ENCODE measurements around the gene ARHGAP10. TPM values are rescaled to one million over a fixed set of nuclear protein-coding genes. Genes with fewer than 3 reads are reported as not detected.

ARHGAP10 gene
- total RNA-seq, 6 experiments from 2014 or later: 5.5 to 13.3 (median 10.4) TPM

DNA sequence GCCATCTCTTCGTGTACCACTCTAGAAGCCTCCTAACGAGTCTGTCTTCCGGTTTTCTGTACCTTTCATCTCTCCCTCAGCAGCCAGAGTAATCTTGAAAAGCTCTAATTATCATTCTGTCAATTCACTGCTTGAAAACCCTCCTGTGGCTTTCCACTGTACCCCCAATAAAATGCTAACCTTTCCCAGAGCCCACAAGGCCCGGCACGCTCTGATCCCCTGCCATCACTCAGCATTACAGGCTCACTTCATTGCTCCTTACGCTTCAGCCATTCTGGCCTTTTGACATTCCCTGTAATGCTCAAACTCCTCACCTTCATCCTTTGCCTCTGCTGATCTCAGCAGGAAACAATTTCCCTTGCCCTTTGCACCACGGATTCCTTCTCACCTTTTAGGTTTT lies 112.9 kb downstream of the ARHGAP10 start:
- no peak overlapping the region for H3K4me3 ChIP-seq
- no peaks in the 10 kb centered on the region for H3K9me3 ChIP-seq
- H3K27ac ChIP-seq: no peak overlapping the region
- 78% methylated on average over 7 of the region's 7 CpGs for WGBS (ENCODE audit: insufficient coverage, low coverage, low lambda C conversion rate, missing lambda C conversion rate)
- no peaks in the 10 kb centered on the region for H3K27me3 ChIP-seq
- intact Hi-C loops (cut with DNase I): no loop called here
- no peak for TF ChIP-seq POLR2A (IDR thresholded peaks at IDR 0.05)
- no peak for TF ChIP-seq CTCF (IDR thresholded peaks at IDR 0.05)
- no peaks in the 10 kb centered on the region for H3K4me1 ChIP-seq
- no peak for DNase-seq
- no peak for ATAC-seq
- no peaks in the 10 kb centered on the region for H3K36me3 ChIP-seq

GRCh38 chr4:147846318-147847155 lies 114.6 kb downstream of the ARHGAP10 start:
- no peaks in the 10 kb centered on the region for H3K9me3 ChIP-seq
- no peak for ATAC-seq
- intact Hi-C loops (cut with DNase I): no loop called here
- H3K36me3 ChIP-seq: no peaks in the 10 kb centered on the region
- H3K4me3 ChIP-seq: no peak overlapping the region
- no peak for DNase-seq
- TF ChIP-seq CTCF (IDR thresholded peaks at IDR 0.05) (no peak), POLR2A (IDR thresholded peaks at IDR 0.05) (no peak)
- H3K27me3 ChIP-seq: no peaks in the 10 kb centered on the region
- WGBS (ENCODE audit: insufficient coverage, low coverage, low lambda C conversion rate, missing lambda C conversion rate): 68% methylated on average over 6 of the region's 6 CpGs
- no peaks in the 10 kb centered on the region for H3K4me1 ChIP-seq
- no peak overlapping the region for H3K27ac ChIP-seq

DNA sequence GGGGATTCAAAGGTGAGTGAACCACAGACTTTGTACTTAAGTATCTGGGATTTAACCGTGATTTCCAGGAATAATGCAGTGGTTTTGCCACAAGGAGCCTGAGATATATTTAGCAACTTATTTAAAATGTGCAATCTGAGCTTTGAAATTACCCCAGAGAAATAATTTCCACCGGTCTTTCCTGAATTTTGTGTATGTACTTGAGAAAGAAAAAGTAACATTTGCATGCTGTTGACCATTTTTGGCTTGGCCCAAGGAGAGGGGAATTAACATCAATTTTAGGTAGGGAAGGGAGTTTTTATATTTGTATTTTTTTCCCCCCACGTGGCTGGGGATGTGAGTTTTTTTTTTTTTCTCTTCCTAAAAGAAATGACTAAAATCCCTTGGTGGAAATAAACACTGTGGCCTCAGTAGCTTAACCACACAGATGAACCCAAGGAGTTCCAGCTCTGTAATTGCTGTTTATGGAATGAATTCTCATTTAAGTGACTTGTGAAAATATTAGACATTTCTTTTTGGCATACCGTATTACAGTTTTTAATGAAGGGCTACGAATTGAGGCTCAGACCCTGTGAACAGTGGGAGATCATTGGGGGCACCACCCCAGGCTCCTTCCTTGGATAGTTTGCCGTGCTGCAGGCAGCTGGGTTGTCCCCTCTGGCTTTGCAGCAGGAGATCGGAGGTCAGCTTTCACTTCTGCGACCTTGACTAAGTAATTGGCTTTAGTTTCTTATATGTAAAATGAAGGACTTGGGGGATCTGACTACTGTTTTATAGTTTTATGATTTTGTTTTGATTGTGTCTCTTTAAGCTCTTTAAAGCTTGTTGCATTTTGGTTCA lies 116.1 kb downstream of the ARHGAP10 start:
- no peak overlapping the region for H3K27ac ChIP-seq

GRCh38 chr4:147848634-147849033 lies 116.7 kb downstream of the ARHGAP10 start:
- Histone ChIP-seq H3K4me3 (no peak overlapping the region), H3K27ac (no peak overlapping the region), H3K4me1 (no peaks in the 10 kb centered on the region), H3K27me3 (no peaks in the 10 kb centered on the region), H3K36me3 (no peaks in the 10 kb centered on the region), H3K9me3 (no peaks in the 10 kb centered on the region)
- intact Hi-C loops (cut with DNase I): no loop called here
- no peak for DNase-seq
- 86% methylated on average over 2 of the region's 2 CpGs for WGBS (ENCODE audit: insufficient coverage, low coverage, low lambda C conversion rate, missing lambda C conversion rate)
- TF ChIP-seq POLR2A (IDR thresholded peaks at IDR 0.05) (no peak), CTCF (IDR thresholded peaks at IDR 0.05) (no peak)
- ATAC-seq: no peak

More for the DNA sequence above, 116.1 kb downstream of the ARHGAP10 start:
- TF ChIP-seq POLR2A (IDR thresholded peaks at IDR 0.05) (no peak), CTCF (IDR thresholded peaks at IDR 0.05) (no peak)
- intact Hi-C loops (cut with DNase I): no loop called here
- WGBS (ENCODE audit: insufficient coverage, low coverage, low lambda C conversion rate, missing lambda C conversion rate): 60% methylated on average over 7 of the region's 8 CpGs
- DNase-seq: no peak
- no peaks in the 10 kb centered on the region for H3K36me3 ChIP-seq
- H3K4me1 ChIP-seq: no peaks in the 10 kb centered on the region
- no peak for ATAC-seq
- no peaks in the 10 kb centered on the region for H3K27me3 ChIP-seq
- no peaks in the 10 kb centered on the region for H3K9me3 ChIP-seq
- H3K4me3 ChIP-seq: no peak overlapping the region

All from right lobe of liver (tissue), 6 donors.